SKM-1 (cell line): ENCODE measurements around the gene SPDYE4.

Experiments used
- DNase-seq: peaks from one replicate; lab custom pipeline; 2025; ENCODE audit not compliant: unreplicated experiment; lab: John Stamatoyannopoulos, UW

The SPDYE4 gene

DNA sequence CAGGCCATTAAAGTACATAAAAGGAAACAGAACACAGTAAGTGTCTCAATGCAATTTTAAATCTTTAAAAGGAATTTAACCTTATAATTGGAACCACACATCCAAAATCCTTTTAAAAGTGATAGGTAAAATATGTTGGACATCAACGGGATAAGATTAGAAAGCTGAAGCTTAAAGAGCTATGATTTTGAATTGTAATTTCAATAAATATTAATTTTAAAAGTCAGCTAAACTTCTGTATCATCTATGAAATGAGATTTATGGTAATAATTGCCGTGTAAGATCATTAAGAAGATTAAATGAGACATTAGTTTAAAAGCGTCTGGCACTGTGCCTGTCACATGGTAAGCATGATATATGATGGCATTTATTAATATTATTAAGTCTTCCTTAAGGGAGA, 45.0 kb downstream of the SPDYE4 start:
- no peak for DNase-seq

- DNase-seq = no peak
Observed at GRCh38 chr17:8712698-8713097, 45.6 kb downstream of the SPDYE4 start.

DNA sequence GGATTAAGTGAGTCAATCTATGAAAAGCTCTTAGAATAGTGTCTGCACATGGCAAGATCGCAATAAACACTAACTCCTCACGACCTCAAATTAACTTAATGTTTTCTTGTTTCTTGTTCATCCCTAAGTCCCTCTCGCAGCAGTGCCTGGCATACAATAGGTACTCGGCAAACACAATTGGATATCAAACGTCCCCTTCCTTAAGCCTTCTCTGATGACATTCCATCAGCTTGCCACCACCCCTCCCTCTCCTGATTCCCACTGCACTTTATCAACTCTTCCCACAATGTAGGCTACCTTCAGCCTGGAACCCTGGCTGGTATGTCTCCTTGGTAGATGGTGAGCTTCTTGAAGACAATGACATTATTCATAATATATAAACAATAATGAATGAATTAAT, 47.1 kb downstream of the SPDYE4 start:
- no peak for DNase-seq

DNA sequence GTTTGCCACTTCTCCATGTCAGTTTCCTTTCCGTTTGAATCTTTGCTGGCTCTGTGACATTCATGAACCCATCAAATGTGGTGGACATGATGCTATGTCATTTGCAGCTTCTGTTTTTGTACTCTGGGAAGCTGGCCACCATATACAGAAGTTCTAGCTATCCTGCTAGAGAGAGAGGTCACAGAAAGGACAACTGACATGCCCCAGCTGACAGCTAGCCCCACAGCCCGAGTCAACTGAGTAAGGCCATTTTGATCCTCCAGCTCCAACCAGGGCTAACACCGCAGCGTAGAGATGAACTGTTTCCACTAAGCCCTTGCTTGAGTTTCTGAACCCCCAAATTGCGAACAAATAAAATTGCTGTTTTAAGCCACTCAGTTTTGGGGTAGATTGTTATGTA, 47.5 kb downstream of the SPDYE4 start:
- no peak for DNase-seq

DNA sequence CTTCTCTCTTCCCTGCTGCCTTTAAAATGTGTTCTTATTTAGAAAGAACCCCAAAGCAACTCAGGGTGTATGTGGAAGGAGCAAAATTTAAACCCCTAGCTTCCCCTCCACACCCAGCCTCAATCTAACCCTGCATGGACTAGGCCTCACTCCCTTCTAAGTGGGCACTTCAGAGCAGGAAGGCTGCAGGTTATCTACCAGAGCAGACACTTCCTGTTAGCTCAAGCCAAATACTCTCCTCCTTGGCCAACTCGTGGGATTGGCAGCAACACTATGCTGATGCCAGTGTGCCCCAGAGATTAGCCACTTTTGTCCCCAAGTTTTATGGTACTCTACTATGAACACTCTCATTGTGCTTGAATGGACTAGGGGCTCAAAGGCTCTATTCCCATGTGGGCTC, 49.3 kb downstream of the SPDYE4 start:
- DNase-seq = no peak

- no peak for DNase-seq
Observed at GRCh38 chr17:8708025-8708461, 50.3 kb downstream of the SPDYE4 start.

GRCh38 chr17:8707332-8708024, 50.9 kb downstream of the SPDYE4 start:
- DNase-seq = no peak

GRCh38 chr17:8706431-8706830, 51.9 kb downstream of the SPDYE4 start:
- DNase-seq = no peak

DNA sequence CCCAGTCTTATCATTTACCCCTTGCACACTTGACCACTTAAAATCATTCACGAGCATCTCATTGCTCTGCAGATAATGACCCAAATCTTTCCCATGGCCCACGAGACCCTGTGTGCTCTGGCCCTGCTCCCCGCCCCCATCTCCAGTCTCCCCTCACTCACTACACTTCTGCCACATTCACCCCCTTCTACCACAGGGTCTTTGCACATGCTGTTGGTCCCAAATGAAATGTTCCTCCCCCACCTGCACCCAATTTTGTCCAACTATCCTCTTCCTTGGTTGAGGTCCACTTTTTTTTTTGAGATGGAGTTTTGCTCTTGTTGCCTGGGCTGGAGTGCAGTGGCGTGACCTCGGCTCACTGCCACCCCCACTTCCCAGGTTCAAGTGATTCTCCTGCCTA, 52.9 kb downstream of the SPDYE4 start:
- no peak for DNase-seq

- DNase-seq = no peak
Observed at GRCh38 chr17:8703001-8703400, 55.3 kb downstream of the SPDYE4 start.

DNA sequence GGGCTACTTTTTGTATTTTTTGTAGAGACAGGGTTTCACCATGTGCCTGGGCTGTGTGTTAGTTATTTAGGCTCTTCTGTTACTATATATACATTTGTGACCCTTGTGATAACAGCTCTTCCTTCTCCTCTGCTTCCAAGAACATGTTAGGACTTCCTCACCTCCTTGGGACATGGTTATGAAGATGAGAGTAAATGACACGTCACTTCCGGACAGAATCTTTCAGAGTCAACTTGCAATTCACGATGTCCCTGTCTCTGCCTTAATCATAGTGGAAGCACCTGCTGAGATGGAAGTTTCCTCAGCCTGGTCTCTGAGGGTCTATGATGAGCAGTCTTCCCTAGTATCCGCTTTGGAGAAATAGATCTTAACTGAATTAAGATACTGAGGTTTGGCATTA, 56.6 kb downstream of the SPDYE4 start:
- DNase-seq = no peak

DNA sequence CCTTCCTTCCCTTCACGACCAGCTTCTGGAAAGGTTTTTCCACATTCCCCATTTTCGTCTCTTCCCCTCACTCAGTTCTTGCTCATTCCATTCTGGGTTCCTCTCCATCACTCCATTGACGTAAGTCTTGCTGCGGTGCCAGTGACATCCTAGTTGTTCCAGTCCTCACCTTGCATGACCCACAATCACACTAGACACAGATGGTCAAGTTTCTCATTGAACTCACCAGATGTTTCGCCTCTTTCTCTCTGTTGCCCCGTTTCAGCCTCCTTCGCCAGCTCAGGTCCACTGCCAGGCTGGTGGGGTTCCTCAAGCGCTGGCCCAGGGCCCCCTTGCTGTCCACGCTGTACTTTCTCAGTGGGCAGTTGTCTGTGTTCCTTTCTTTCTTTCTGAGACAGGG, 57.1 kb downstream of the SPDYE4 start:
- no peak for DNase-seq
